NB4 (cell line): Measurements from ENCODE around the gene PRKACB.

Source experiments
- POLR2A ChIP-seq: IDR thresholded peaks from 2 replicates; pipeline ENCODE4 v1.6.1; 2011; ENCODE audit warnings: mild to moderate bottlenecking; ENCODE audit not compliant: insufficient read length; ENCODE audit errors: extremely low read depth
- TF ChIP-seq, protein P1 (sequence below): IDR thresholded peaks from 2 replicates; pipeline ENCODE4 v1.6.1; 2011; ENCODE audit warnings: low read depth, low read length
- TF ChIP-seq, protein P2 (sequence below): IDR thresholded peaks from one replicate; pipeline ENCODE4 v1.5.1; 2012; ENCODE audit warnings: low read depth, low read length

DNA sequence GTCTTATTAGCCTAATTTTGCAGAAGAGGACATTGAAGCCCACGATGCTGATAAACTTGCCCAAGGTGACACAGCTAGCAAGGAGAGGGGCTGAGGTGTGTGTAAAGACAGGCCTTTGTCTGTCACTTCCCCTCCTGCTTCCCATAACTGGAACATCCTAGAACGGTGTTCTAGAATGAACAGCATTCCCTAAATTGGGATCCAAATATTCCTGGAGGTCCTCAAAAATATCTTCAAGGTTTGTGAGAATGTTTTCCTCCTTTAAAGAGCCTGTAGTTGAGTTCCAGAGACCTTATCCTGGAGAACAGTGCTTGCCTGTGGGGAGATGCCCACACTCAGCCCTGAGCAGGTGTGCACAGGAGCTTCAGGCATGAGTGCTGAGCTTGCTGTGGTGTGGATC lies 115.9 kb downstream of the PRKACB start:
- TF ChIP-seq, protein P1, sequence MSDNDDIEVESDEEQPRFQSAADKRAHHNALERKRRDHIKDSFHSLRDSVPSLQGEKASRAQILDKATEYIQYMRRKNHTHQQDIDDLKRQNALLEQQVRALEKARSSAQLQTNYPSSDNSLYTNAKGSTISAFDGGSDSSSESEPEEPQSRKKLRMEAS = no peak
- no peak for TF ChIP-seq POLR2A
- TF ChIP-seq, protein P2, sequence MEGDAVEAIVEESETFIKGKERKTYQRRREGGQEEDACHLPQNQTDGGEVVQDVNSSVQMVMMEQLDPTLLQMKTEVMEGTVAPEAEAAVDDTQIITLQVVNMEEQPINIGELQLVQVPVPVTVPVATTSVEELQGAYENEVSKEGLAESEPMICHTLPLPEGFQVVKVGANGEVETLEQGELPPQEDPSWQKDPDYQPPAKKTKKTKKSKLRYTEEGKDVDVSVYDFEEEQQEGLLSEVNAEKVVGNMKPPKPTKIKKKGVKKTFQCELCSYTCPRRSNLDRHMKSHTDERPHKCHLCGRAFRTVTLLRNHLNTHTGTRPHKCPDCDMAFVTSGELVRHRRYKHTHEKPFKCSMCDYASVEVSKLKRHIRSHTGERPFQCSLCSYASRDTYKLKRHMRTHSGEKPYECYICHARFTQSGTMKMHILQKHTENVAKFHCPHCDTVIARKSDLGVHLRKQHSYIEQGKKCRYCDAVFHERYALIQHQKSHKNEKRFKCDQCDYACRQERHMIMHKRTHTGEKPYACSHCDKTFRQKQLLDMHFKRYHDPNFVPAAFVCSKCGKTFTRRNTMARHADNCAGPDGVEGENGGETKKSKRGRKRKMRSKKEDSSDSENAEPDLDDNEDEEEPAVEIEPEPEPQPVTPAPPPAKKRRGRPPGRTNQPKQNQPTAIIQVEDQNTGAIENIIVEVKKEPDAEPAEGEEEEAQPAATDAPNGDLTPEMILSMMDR = no peak
